Right cardiac atrium (tissue), 5 donors: ENCODE measurements around the gene VWA8. TPM values are rescaled to one million over a fixed set of nuclear protein-coding genes. Genes with fewer than 3 reads are reported as not detected.

Source experiments
- ATAC-seq, 2 donors: fragments of 200-7000 bp; cut with Tn5 transposase; one replicate each; pipeline versions ENCODE4 v1.8.0 to v1.9.1; 2020; ENCODE audit warnings: moderate library complexity in 2 of 2, mild to moderate bottlenecking in 1 of 2
- DNase-seq, 3 donors: peaks; one replicate each; pipeline ENCODE4 v3.0.0-alpha.2; 2020
- H3K27ac ChIP-seq: one replicate; pipeline ENCODE4 v1.5.1; 2013; ENCODE audit warnings: mild to moderate bottlenecking, low read length, control low read depth, moderate library complexity
- H3K27me3 ChIP-seq: one replicate; pipeline ENCODE4 v1.6.1; 2013; ENCODE audit not compliant: control insufficient read depth, insufficient read depth
- H3K4me1 ChIP-seq: one replicate; pipeline ENCODE4 v1.6.1; 2013; ENCODE audit warnings: low read length; ENCODE audit not compliant: control insufficient read depth, insufficient read depth
- H3K4me3 ChIP-seq: one replicate; pipeline ENCODE4 v1.5.1; 2013; ENCODE audit warnings: low read length, control low read depth
- H3K9me3 ChIP-seq: one replicate; pipeline ENCODE4 v1.6.1; 2013; ENCODE audit warnings: low read length; ENCODE audit not compliant: control insufficient read depth
- WGBS: extraction: QIAGEN DNeasy Blood & Tissue Kit; methylation state at CpG from one replicate; pipeline ENCODE4 v1.1.7; 2013; 5-methylcytosine and 5-hydroxymethylcytosine counted together
- intact Hi-C, 4 donors: fragments of 100-400 bp; cut with DNase I; formaldehyde crosslinking; loops; one replicate each; pipeline versions ENCODE4 v1.11.0 to v1.14.0; 2022 to 2023
- polyA plus RNA-seq: library from polyadenylated mRNA; stranded (reverse); fragments of 200-250 nt; gene quantifications from one replicate; pipeline ENCODE4 v1.2.3, GENCODE V29; 2013
- total RNA-seq, 4 donors: library from RNA; stranded (reverse); fragmentation: NEBNext Ultra II Directional; extraction: Animal tissue kit (Norgen Biotek cat#: 25700); gene quantifications; one replicate each; pipeline ENCODE4 v1.2.1, GENCODE V29; 2021
- donor health status: healthy with polysubstance abuse.
- donor health status: DM: no; HTN: yes; CAD: no.
- donor health status: DM: no; HTN: no; CAD: no.
- donor health status: DM: no; HTN: yes; CAD: no; lungs with severe emphysema.
- donor health status: DM: yes; HTN: yes; CAD: no.

Gene VWA8
- total and polyA plus RNA-seq, 5 donors, result 11.7 to 41.7 (median 34.0) TPM

GRCh38 chr13:41942462-41943094 lies 18.3 kb downstream of the VWA8 start:
- no peak for DNase-seq
- Histone ChIP-seq H3K4me3 (no peak overlapping the region), H3K9me3 (no peaks in the 10 kb centered on the region), H3K27ac (peak overlapping the region; percentile 88), H3K27me3 (no peaks in the 10 kb centered on the region), H3K4me1 (peaks cover 4% of the 10 kb centered on the region)
- ATAC-seq, result peak in 1 of 2 donors; percentile 38
- WGBS, result 97% methylated on average over 2 of the region's 2 CpGs
- intact Hi-C loops, result no loop called here

- no peak for DNase-seq
- ATAC-seq, result peak; percentile 69 to 72
- Histone ChIP-seq H3K9me3 (no peaks in the 10 kb centered on the region), H3K4me3 (no peak overlapping the region), H3K27me3 (no peaks in the 10 kb centered on the region), H3K27ac (no peak overlapping the region), H3K4me1 (peaks cover 4% of the 10 kb centered on the region)
- 62% methylated on average over 5 of the region's 5 CpGs for WGBS
- intact Hi-C loops, result no loop called here
These were observed 19.7 kb downstream of the VWA8 start for GRCh38 chr13:41941174-41941573.

DNA sequence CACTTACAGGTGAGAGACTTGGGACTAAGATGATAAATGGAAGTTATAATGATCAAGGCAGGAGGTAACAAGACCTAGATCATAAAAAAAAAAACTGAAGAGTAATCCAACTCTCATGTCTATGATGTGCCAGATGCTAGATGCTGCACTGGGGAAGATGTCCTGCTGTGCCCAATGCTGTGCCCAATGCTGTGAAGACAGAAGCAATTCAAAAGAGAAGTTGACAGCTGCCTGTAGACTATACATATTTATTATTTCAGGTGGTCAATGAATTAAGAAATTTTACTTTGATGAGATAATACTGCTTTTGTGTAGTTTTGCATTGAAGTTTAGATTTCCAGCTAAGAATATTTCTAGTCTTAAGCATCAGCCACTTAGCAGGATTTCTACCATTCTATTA lies 21.5 kb downstream of the VWA8 start:
- no peak overlapping the region for H3K27ac ChIP-seq
- DNase-seq (no peak), ATAC-seq (no peak)
- intact Hi-C loops, result no loop called here
- no peaks in the 10 kb centered on the region for H3K9me3 ChIP-seq
- H3K4me3 ChIP-seq, result no peak overlapping the region
- H3K4me1 ChIP-seq, result peaks cover 4% of the 10 kb centered on the region
- H3K27me3 ChIP-seq, result no peaks in the 10 kb centered on the region

DNA sequence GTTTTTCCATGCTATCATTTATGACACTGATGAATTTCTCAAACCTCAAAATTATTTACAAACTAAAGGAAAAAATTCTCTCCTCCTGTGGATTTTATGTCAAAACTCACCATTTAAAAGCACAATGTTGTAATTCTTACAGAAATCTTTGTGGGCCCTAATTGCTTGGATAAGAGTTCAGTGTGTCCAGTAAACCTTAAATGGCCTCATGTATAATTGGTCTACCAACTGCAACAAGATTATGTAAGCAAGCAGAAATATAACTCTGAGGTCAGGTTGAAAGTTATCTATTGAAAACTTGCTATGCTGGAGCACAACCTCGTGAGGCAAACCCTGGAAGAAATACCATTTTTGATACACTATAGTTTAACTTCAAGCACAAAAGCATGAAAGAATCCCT lies 22.0 kb downstream of the VWA8 start:
- WGBS, result 35% methylated on average over 1 of the region's 1 CpG
- H3K4me3 ChIP-seq, result no peak overlapping the region
- no peak for ATAC-seq
- H3K9me3 ChIP-seq, result no peaks in the 10 kb centered on the region
- H3K27ac ChIP-seq, result no peak overlapping the region
- intact Hi-C loops, result no loop called here
- DNase-seq, result no peak
- no peaks in the 10 kb centered on the region for H3K27me3 ChIP-seq
- H3K4me1 ChIP-seq, result peaks cover 4% of the 10 kb centered on the region

GRCh38 chr13:41937388-41937787 lies 23.5 kb downstream of the VWA8 start:
- no peaks in the 10 kb centered on the region for H3K27me3 ChIP-seq
- no peak overlapping the region for H3K27ac ChIP-seq
- no peaks in the 10 kb centered on the region for H3K9me3 ChIP-seq
- intact Hi-C loops, result no loop called here
- 99% methylated on average over 5 of the region's 5 CpGs for WGBS
- ATAC-seq, result no peak
- no peak for DNase-seq
- no peak overlapping the region for H3K4me3 ChIP-seq
- peaks cover 1% of the 10 kb centered on the region for H3K4me1 ChIP-seq

DNA sequence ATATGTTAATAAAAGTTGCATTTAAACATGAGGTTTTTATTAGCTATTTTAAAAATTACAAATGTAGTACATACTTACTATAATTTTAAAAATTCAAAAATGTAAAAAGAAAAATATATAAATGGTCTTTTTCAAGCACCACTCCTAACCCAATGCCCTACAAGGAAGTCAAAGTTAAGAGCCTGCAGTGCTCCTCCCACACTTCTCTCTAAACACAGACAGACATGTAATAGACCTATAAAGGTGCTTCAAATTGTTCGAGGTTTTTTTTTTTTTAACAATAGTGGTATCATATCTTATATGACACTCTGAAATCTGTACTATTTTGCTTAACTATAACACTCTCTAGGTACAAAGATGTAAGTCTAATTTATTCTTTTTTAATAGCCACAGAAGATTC lies 25.4 kb downstream of the VWA8 start:
- intact Hi-C loops, result no loop called here
- ATAC-seq, result no peak
- WGBS, result 74% methylated on average over 1 of the region's 1 CpG
- no peaks in the 10 kb centered on the region for H3K4me1 ChIP-seq
- no peak for DNase-seq
- H3K4me3 ChIP-seq, result no peak overlapping the region
- no peak overlapping the region for H3K27ac ChIP-seq
- H3K9me3 ChIP-seq, result no peaks in the 10 kb centered on the region
- no peaks in the 10 kb centered on the region for H3K27me3 ChIP-seq

- Histone ChIP-seq H3K4me1 (no peaks in the 10 kb centered on the region), H3K27ac (no peak overlapping the region), H3K9me3 (no peaks in the 10 kb centered on the region), H3K27me3 (no peaks in the 10 kb centered on the region), H3K4me3 (no peak overlapping the region)
- DNase-seq (no peak), ATAC-seq (no peak)
- WGBS, result 98% methylated on average over 1 of the region's 1 CpG
- intact Hi-C loops, result no loop called here
These were observed 25.9 kb downstream of the VWA8 start for GRCh38 chr13:41934994-41935393.

DNA sequence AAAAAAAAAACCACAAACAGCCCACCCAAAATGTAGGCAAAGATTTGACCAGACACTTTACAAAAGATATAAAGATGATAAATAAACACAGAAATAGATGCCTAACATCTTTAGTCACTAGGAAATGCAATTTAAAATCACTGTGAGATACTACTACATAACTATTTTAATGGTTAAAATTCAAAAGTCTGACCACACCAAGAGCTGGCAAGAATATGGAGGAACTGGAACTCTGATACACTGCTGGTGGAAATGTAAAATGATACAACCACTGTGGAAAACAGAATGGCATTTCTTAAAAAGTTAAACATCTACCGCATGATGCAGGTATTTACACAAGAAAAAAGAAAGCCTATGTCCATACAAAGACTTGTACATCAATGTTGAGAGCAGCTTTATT lies 26.8 kb downstream of the VWA8 start:
- no peak for DNase-seq

DNA sequence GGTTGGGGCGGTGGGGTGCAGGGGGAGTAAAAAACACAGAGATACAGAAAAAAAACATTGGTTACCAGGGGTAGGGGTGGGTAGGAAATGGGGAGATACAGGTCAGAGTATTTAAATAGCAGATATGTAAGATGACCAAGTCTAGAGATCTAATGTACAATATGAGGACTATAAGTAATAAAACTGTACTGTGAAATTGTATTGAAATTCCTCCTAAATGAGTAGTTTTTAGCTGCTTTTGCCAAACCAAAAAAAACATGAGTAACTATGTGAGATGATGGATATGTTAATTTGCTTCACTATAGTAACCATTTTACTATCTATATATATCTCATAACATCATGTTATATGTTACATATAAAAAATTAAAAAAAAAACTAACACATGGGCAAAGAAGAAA lies 29.6 kb downstream of the VWA8 start:
- no peak overlapping the region for H3K27ac ChIP-seq
- intact Hi-C loops, result no loop called here
- H3K4me1 ChIP-seq, result no peaks in the 10 kb centered on the region
- H3K27me3 ChIP-seq, result no peaks in the 10 kb centered on the region
- no peaks in the 10 kb centered on the region for H3K9me3 ChIP-seq
- DNase-seq, result no peak
- no peak for ATAC-seq
- 95% methylated on average over 1 of the region's 1 CpG for WGBS
- H3K4me3 ChIP-seq, result no peak overlapping the region

More for the DNA sequence above, 26.8 kb downstream of the VWA8 start:
- ATAC-seq, result no peak
- Histone ChIP-seq H3K4me3 (no peak overlapping the region), H3K4me1 (no peaks in the 10 kb centered on the region), H3K9me3 (no peaks in the 10 kb centered on the region), H3K27me3 (no peaks in the 10 kb centered on the region), H3K27ac (no peak overlapping the region)
- WGBS, result 100% methylated on average over 1 of the region's 1 CpG
- intact Hi-C loops, result no loop called here

- intact Hi-C loops, result no loop called here
These were observed 30.8 kb downstream of the VWA8 start for GRCh38 chr13:41930154-41930553.

GRCh38 chr13:41928323-41928722 lies 32.6 kb downstream of the VWA8 start:
- ATAC-seq (no peak), DNase-seq (no peak)
- WGBS, result 60% methylated on average over 2 of the region's 2 CpGs
- H3K4me1 ChIP-seq, result no peaks in the 10 kb centered on the region
- H3K27me3 ChIP-seq, result no peaks in the 10 kb centered on the region
- no peaks in the 10 kb centered on the region for H3K9me3 ChIP-seq
- no peak overlapping the region for H3K4me3 ChIP-seq
- intact Hi-C loops, result no loop called here
- no peak overlapping the region for H3K27ac ChIP-seq

More at GRCh38 chr13:41930154-41930553, 30.8 kb downstream of the VWA8 start:
- Histone ChIP-seq H3K4me3 (no peak overlapping the region), H3K9me3 (no peaks in the 10 kb centered on the region), H3K4me1 (no peaks in the 10 kb centered on the region), H3K27me3 (no peaks in the 10 kb centered on the region), H3K27ac (no peak overlapping the region)
- ATAC-seq, result no peak
- 97% methylated on average over 5 of the region's 5 CpGs for WGBS
- DNase-seq, result no peak

- DNase-seq (no peak), ATAC-seq (no peak)
- H3K9me3 ChIP-seq, result no peaks in the 10 kb centered on the region
- H3K27me3 ChIP-seq, result no peaks in the 10 kb centered on the region
- intact Hi-C loops, result no loop called here
- no peak overlapping the region for H3K4me3 ChIP-seq
- WGBS, result 100% methylated on average over 2 of the region's 2 CpGs
- H3K27ac ChIP-seq, result no peak overlapping the region
- H3K4me1 ChIP-seq, result no peaks in the 10 kb centered on the region
These were observed 35.9 kb downstream of the VWA8 start for GRCh38 chr13:41925014-41925413.
